K562 (cell line): ENCODE measurements around the gene EMX1. TPM values are rescaled to one million over a fixed set of nuclear protein-coding genes. Genes with fewer than 3 reads are reported as not detected.

Experiments
- ATAC-seq: fragments of 200-7000 bp; cut with Tn5 transposase; 3 replicates; pipeline ENCODE4 v1.9.1; 2020; ENCODE audit warnings: moderate library complexity
- BruUV-seq: library from RNA; stranded (reverse); fragments of 400-500 nt; replicated peaks from 2 replicates; lab custom pipeline; 2021; lab: Mats Ljungman, UMichigan
- CTCF ChIA-PET: fragments of 300-600 bp; formaldehyde crosslinking; extraction: SDS; loops from one replicate; lab custom pipeline; 2021; ENCODE audit warnings: low intra/inter-chr PET ratio; lab: Yijun Ruan, JAX
- POLR2A ChIA-PET: fragments of 300-600, 350-650 bp; sonication (Branson Sonifier 250); formaldehyde crosslinking; extraction: SDS; loops from one replicate; lab custom pipeline; 2021; ENCODE audit warnings: antibody characterized with exemption, inconsistent platforms; lab: Yijun Ruan, JAX
- DNase-seq, 4 experiments: peaks; one replicate each; pipeline versions ENCODE4 v3.0.0 to v3.0.0-alpha.2; 2011 to 2018; ENCODE audit warnings: low spot score in 3 of 4, mixed read lengths in 3 of 4; ENCODE audit errors: extremely low read depth in 1 of 4
- FAIRE-seq: peaks from 2 replicates; lab custom pipeline; 2011; peaks lifted over from hg19 to GRCh38; lab: Jason Lieb, UNC
- H2AFZ ChIP-seq: 2 replicates; pipeline ENCODE4 v1.6.0; 2011; ENCODE audit warnings: low read depth, low read length, control low read depth, inconsistent platforms
- H3K27ac ChIP-seq: fragments of 200-600 bp; 3 replicates; pipeline ENCODE4 v1.8.0; 2011; ENCODE audit warnings: low read depth, mild to moderate bottlenecking, control low read depth, inconsistent platforms, low read length, moderate library complexity, mixed read lengths; ENCODE audit errors: extremely low read depth
- H3K27me3 ChIP-seq, 2 experiments: fragments of 300-600 bp in 1 of 2; 2 replicates in 1 of 2; 3 replicates in 1 of 2; pipeline versions ENCODE4 v1.6.0 to v1.8.0; 2011; ENCODE audit warnings: inconsistent platforms in 2 of 2, low read length in 2 of 2, mild to moderate bottlenecking in 1 of 2, mixed read lengths in 1 of 2, moderate library complexity in 1 of 2; ENCODE audit not compliant: control insufficient read depth in 2 of 2, insufficient read depth in 2 of 2
- H3K36me3 ChIP-seq: fragments of 300-600 bp; 3 replicates; pipeline ENCODE4 v1.8.0; 2011; ENCODE audit warnings: mild to moderate bottlenecking, low read length, inconsistent platforms; ENCODE audit not compliant: control insufficient read depth, insufficient read depth
- H3K4me1 ChIP-seq, 2 experiments: fragments of 200-600 bp in 1 of 2; replicated peaks in 1 of 2; 2 replicates in 1 of 2; 3 replicates in 1 of 2; pipeline versions ENCODE4 v1.5.1 to v1.8.0; 2011; ENCODE audit warnings: inconsistent platforms in 2 of 2, low read length in 2 of 2, mild to moderate bottlenecking in 1 of 2, mixed read lengths in 1 of 2, moderate library complexity in 1 of 2; ENCODE audit not compliant: control insufficient read depth in 2 of 2, insufficient read depth in 2 of 2
- H3K4me2 ChIP-seq: 2 replicates; pipeline ENCODE4 v1.6.1; 2011; ENCODE audit warnings: low read length, control low read depth, inconsistent platforms, mixed read lengths; ENCODE audit not compliant: insufficient read depth
- H3K4me3 ChIP-seq: fragments of 200-600 bp; sonication (generic), shearing (Covaris generic); 2 replicates; pipeline ENCODE4 v1.5.1; 2016; ENCODE audit warnings: control low read depth, inconsistent platforms
- H3K79me2 ChIP-seq: fragments of 200-600 bp; 3 replicates; pipeline ENCODE4 v1.8.0; 2011; ENCODE audit warnings: low read length, inconsistent platforms; ENCODE audit not compliant: control insufficient read depth, insufficient read depth
- H3K9ac ChIP-seq, 2 experiments: 2 replicates each; pipeline versions ENCODE4 v1.6.0 to v1.6.1; 2011; ENCODE audit warnings: low read depth in 2 of 2, low read length in 2 of 2, control low read depth in 1 of 2, inconsistent platforms in 1 of 2, mild to moderate bottlenecking in 1 of 2, mixed read lengths in 1 of 2; ENCODE audit not compliant: insufficient read depth in 1 of 2
- H3K9me1 ChIP-seq: one replicate; pipeline ENCODE4 v1.6.0; 2011; ENCODE audit warnings: inconsistent platforms, mild to moderate bottlenecking, low read length, moderate library complexity; ENCODE audit not compliant: control insufficient read depth, insufficient read depth
- H3K9me3 ChIP-seq: replicated peaks from 2 replicates; pipeline ENCODE4 v1.5.1; 2011; ENCODE audit warnings: low read depth, low read length, inconsistent platforms; ENCODE audit not compliant: control insufficient read depth, insufficient read depth
- H4K20me1 ChIP-seq: replicated peaks from 2 replicates; pipeline ENCODE4 v1.6.1; 2011; ENCODE audit warnings: low read length, inconsistent platforms, mixed read lengths; ENCODE audit not compliant: control insufficient read depth, insufficient read depth
- BCLAF1 ChIP-seq, 2 experiments: fragments of 450-650 bp in 1 of 2; IDR thresholded peaks; 2 replicates each; pipeline ENCODE4 v1.6.1; 2011 to 2017; ENCODE audit warnings: low read depth in 2 of 2, antibody characterized with exemption in 1 of 2, borderline replicate concordance in 1 of 2, low read length in 1 of 2, mild to moderate bottlenecking in 1 of 2, mixed read lengths in 1 of 2; ENCODE audit not compliant: control insufficient read depth in 1 of 2
- CXXC5 ChIP-seq: fragments of 250-450 bp; sonication (Bioruptor Pico); IDR thresholded peaks from 2 replicates; pipeline ENCODE4 v1.8.0; 2022; ENCODE audit warnings: inconsistent platforms, mild to moderate bottlenecking, moderate library complexity
- GATAD2A ChIP-seq: fragments of 450-650 bp; IDR thresholded peaks from 2 replicates; pipeline ENCODE4 v1.6.1; 2017
- HLTF ChIP-seq: fragments of 450-650 bp; IDR thresholded peaks from 2 replicates; pipeline ENCODE4 v1.6.1; 2016
- NR2C2 ChIP-seq, 2 experiments: fragments of 200-800 bp in 1 of 2; sonication (Bioruptor generic) in 1 of 2; sonication (generic) in 1 of 2; formaldehyde crosslinking in 1 of 2; IDR thresholded peaks; 2 replicates each; pipeline versions ENCODE4 v1.6.1 to v1.8.0; 2016 to 2022; ENCODE audit warnings: mild to moderate bottlenecking in 1 of 2, missing compliant biosample characterization in 1 of 2, missing genetic modification characterization in 1 of 2, missing genetic modification reagents in 1 of 2
- RAD21 ChIP-seq, 2 experiments: fragments of 250-450 bp in 1 of 2; fragments of 450-650 bp in 1 of 2; sonication (Bioruptor Pico) in 1 of 2; formaldehyde crosslinking in 1 of 2; IDR thresholded peaks in 1 of 2; conservative IDR thresholded peaks in 1 of 2; 2 replicates each; pipeline versions ENCODE4 v1.4.0 to v1.8.0; 2020 to 2022; ENCODE audit warnings: mild to moderate bottlenecking in 2 of 2, moderate library complexity in 1 of 2
- ZC3H8 ChIP-seq: fragments of 450-650 bp; IDR thresholded peaks from 2 replicates; pipeline ENCODE4 v1.6.1; 2017
- ZNF347 ChIP-seq: fragments of 450-650 bp; formaldehyde crosslinking; IDR thresholded peaks from 2 replicates; pipeline ENCODE4 v1.4.0; 2020; ENCODE audit warnings: low read depth, mild to moderate bottlenecking, moderate library complexity
- ZNF707 ChIP-seq: fragments of 250-450 bp; sonication (Bioruptor Pico); conservative IDR thresholded peaks from 2 replicates; pipeline ENCODE4 v1.8.0; 2022; ENCODE audit warnings: inconsistent platforms, mild to moderate bottlenecking, moderate library complexity
- WGBS: fragments of 100-300 bp; shearing (Covaris generic); methylation state at CpG from one replicate; pipeline ENCODE4 v1.1.6; 2016; ENCODE audit warnings: low coverage, mixed read lengths; ENCODE audit not compliant: insufficient coverage; ENCODE audit errors: missing lambda C conversion rate; 5-methylcytosine and 5-hydroxymethylcytosine counted together
- in situ Hi-C: fragments of 300-500 bp; cut with MboI; formaldehyde crosslinking; loops from 4 replicates; pipeline ENCODE4 v1.15.0; 2018; ENCODE audit warnings: inconsistent platforms, mixed read lengths
- intact Hi-C: fragments of 100-400 bp; cut with micrococcal nuclease; formaldehyde crosslinking; loops from 2 replicates; pipeline ENCODE4 v1.14.2; 2022
- polyA plus RNA-seq, 8 experiments: library from polyadenylated mRNA; depleted of rRNA in 4 of 8; stranded (reverse) in 5 of 8; unstranded in 3 of 8; fragments of >200 nt; fragmentation: Nextera tagmentation in 2 of 8; fragmentation: Illumina TruSeq in 1 of 8; extraction: Ambion mirVana in 2 of 8; extraction: Trizol in 1 of 8; gene quantifications; 2 replicates each; pipeline versions ENCODE4 v1.2.1 to v1.2.3, GENCODE V29; 2011 to 2014; ENCODE audit warnings: inconsistent platforms in 1 of 8, missing spikeins in 1 of 8
- total RNA-seq, 7 experiments: library from RNA; depleted of rRNA in 6 of 7; stranded (reverse); fragments of >200 nt in 6 of 7; fragmentation: Illumina TruSeq in 2 of 7; extraction: Trizol in 2 of 7; gene quantifications; 2 replicates each; pipeline versions ENCODE4 v1.2.1 to v1.2.3, GENCODE V29; 2011 to 2021; ENCODE audit warnings: low replicate concordance in 1 of 7
- TF ChIP-seq, protein P1 (sequence below): sonication (generic); formaldehyde crosslinking; IDR thresholded peaks from 2 replicates; pipeline ENCODE4 v1.8.0; 2022; ENCODE audit warnings: missing genetic modification reagents, mild to moderate bottlenecking, moderate library complexity, borderline replicate concordance

Gene EMX1
- total and polyA plus RNA-seq, 9 of the 15 experiments (the other 6 are each of a cell fraction or from before 2014, with no cell fraction given): 0.10 to 0.32 (median 0.21) TPM; not detected in 6

GRCh38 chr2:72965770-72966450, 48.6 kb downstream of the EMX1 start:
- Histone ChIP-seq H4K20me1 (no peaks in the 10 kb centered on the region; the same call in 1 of the 2 replicates), H3K27me3 (no peaks in the 10 kb centered on the region), H3K4me3 (no peak overlapping the region), H3K36me3 (no peaks in the 10 kb centered on the region), H3K9me1 (no peaks in the 10 kb centered on the region), H2AFZ (no peak overlapping the region), H3K9ac (no peak overlapping the region), H3K4me2 (no peak overlapping the region), H3K79me2 (no peaks in the 10 kb centered on the region), H3K9me3 (no peaks in the 10 kb centered on the region), H3K27ac (no peak overlapping the region), H3K4me1 (peaks cover 0 to 8% of the 10 kb centered on the region in 2 experiments; a peak in 1 of 5 replicates)
- in situ Hi-C loops (no loop called here), intact Hi-C loops (no loop called here)
- 60% methylated on average over 11 of the region's 14 CpGs for WGBS
- ATAC-seq: no peak
- DNase-seq: no peak
- BruUV-seq: no TSS peak
- ChIA-PET POLR2A (interaction anchor here (0.7 to 1.0 kb wide), 3 partner anchors 19 to 286 kb away, joined by 3 to 4 read pairs (median 3); no protein-coding TSS in a partner anchor), CTCF (interaction anchor here (0.6 kb wide), 1 partner anchor 26 kb away, joined by 3 read pairs; no protein-coding TSS in a partner anchor)
- TF ChIP-seq ZC3H8: no peak
- TF ChIP-seq, protein P1, sequence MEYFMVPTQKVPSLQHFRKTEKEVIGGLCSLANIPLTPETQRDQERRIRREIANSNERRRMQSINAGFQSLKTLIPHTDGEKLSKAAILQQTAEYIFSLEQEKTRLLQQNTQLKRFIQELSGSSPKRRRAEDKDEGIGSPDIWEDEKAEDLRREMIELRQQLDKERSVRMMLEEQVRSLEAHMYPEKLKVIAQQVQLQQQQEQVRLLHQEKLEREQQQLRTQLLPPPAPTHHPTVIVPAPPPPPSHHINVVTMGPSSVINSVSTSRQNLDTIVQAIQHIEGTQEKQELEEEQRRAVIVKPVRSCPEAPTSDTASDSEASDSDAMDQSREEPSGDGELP: no peak
- TF ChIP-seq CXXC5 (CRISPR knock-in tag): no peak
- FAIRE-seq: no peak

GRCh38 chr2:72968286-72968685, 51.0 kb downstream of the EMX1 start:
- ATAC-seq: no peak
- no peaks in the 10 kb centered on the region for H3K9me1 ChIP-seq
- TF ChIP-seq NR2C2 (CRISPR knock-in tag; IDR thresholded peaks at IDR 0.05) (no peak), NR2C2 (tag; IDR thresholded peaks at IDR 0.05) (no peak), RAD21 (CRISPR knock-in tag; conservative IDR thresholded peaks at IDR 0.05 in 1 of 2, IDR thresholded peaks at IDR 0.05 in 1 of 2) (no peak), ZNF707 (CRISPR knock-in tag) (no peak), BCLAF1 (IDR thresholded peaks at IDR 0.05; ENCODE audit: borderline replicate concordance in 1 of 2, control insufficient read depth in 1 of 2, low read depth in 2 of 2, low read length in 1 of 2) (no peak), GATAD2A (no peak), ZNF347 (no peak), HLTF (no peak)

More at GRCh38 chr2:72968286-72968685, 51.0 kb downstream of the EMX1 start:
- Histone ChIP-seq H2AFZ (no peak overlapping the region), H3K9ac (no peak overlapping the region), H3K27me3 (no peaks in the 10 kb centered on the region), H3K4me1 (peaks cover 0 to 5% of the 10 kb centered on the region in 2 experiments; a peak in 1 of 5 replicates), H4K20me1 (peaks cover 7% of the 10 kb centered on the region), H3K4me2 (no peak overlapping the region), H3K36me3 (no peaks in the 10 kb centered on the region), H3K9me3 (no peaks in the 10 kb centered on the region), H3K27ac (no peak overlapping the region), H3K79me2 (no peaks in the 10 kb centered on the region), H3K4me3 (no peak overlapping the region)
- ChIA-PET POLR2A (interaction anchor here (0.5 kb wide), 1 partner anchor 124 kb away, joined by 4 read pairs; no protein-coding TSS in a partner anchor), CTCF (no interaction called here)
- WGBS: 22% methylated on average over 1 of the region's 8 CpGs
- in situ Hi-C loops: no loop called here
- FAIRE-seq (no peak), DNase-seq (no peak)
- BruUV-seq: no TSS peak
- intact Hi-C loops: no loop called here
